AG09319 (cell line): Measurements from ENCODE around the gene DNAL1.

Experiments
- DNase-seq: peaks from one replicate; pipeline ENCODE4 v3.0.0-alpha.2; 2010; ENCODE audit warnings: low read depth; ENCODE audit errors: extremely low read depth
- TF ChIP-seq, protein P1 (sequence below): IDR thresholded peaks from 2 replicates; pipeline ENCODE4 v1.5.1; 2011; ENCODE audit warnings: low read depth, mild to moderate bottlenecking, inconsistent platforms, low read length, moderate library complexity

The DNAL1 gene

DNA sequence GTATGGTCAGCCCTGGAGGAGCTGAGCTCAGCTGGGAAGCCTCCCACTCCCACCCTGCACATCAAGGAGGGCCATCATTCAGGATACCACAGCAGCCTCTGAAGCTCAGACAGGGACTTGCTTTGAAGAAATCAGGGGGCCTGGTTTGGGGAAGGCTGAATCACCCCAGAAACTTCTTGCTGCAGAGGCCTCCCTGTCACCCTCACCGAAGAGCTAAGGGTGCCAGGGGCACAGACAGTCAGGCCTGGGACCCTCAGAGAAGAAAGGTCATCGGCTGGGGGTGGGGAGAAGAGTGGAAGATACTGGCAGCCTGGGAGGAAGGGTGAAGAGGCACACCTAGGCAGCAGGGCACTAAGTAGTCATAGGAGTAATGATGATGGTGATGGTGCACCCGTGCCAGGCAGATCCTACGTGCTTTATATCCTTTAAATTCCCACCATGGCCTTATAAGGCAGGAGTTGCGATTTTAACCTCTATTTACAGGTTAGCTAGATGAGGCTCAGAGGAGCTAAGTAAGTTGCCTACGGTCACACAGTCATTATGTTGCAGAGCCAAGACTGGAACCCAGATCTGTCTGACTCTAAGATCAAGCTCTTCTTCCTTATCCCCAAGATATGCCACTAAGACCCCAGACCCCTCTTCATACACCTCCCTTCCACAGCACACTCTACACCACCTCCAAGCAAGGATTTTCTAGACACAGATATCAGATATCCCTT, 97.9 kb downstream of the DNAL1 start:
- no peak for DNase-seq
- TF ChIP-seq, protein P1, sequence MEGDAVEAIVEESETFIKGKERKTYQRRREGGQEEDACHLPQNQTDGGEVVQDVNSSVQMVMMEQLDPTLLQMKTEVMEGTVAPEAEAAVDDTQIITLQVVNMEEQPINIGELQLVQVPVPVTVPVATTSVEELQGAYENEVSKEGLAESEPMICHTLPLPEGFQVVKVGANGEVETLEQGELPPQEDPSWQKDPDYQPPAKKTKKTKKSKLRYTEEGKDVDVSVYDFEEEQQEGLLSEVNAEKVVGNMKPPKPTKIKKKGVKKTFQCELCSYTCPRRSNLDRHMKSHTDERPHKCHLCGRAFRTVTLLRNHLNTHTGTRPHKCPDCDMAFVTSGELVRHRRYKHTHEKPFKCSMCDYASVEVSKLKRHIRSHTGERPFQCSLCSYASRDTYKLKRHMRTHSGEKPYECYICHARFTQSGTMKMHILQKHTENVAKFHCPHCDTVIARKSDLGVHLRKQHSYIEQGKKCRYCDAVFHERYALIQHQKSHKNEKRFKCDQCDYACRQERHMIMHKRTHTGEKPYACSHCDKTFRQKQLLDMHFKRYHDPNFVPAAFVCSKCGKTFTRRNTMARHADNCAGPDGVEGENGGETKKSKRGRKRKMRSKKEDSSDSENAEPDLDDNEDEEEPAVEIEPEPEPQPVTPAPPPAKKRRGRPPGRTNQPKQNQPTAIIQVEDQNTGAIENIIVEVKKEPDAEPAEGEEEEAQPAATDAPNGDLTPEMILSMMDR, result no peak

DNA sequence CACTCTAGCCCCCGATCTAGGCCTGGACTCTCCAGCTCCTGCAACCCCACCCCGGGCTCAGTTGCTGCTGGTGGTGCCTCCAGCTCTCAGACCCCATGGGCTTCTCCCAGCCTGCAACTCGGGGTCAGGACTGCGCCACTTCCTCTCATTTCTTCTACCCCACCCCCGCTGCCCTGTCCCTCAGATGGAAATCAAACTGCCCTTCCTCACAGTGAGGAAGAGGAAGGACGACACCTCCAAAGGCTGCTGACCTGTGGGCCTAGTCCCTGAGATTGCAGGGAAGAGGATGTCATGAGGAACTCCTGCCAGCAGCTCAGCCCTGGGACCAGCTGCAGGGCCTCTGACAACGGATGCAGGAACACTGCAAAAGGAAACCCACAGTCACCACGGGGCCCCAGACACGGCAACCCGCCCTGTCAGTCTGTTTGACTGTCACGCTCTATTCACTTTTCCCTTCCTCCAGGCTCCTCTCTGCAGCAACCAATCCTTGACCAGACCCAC, 98.7 kb downstream of the DNAL1 start:
- DNase-seq, result no peak

GRCh38 chr14:73744175-73744867, 99.5 kb downstream of the DNAL1 start:
- TF ChIP-seq, protein P1, result no peak
- DNase-seq, result no peak

More for the DNA sequence above, 98.7 kb downstream of the DNAL1 start:
- TF ChIP-seq, protein P1, result no peak

- DNase-seq, result no peak
- TF ChIP-seq, protein P1, result no peak
Observed at GRCh38 chr14:73744874-73745529, 100.2 kb downstream of the DNAL1 start.

- DNase-seq, result no peak
Observed at GRCh38 chr14:73745571-73746519, 101.1 kb downstream of the DNAL1 start.

DNA sequence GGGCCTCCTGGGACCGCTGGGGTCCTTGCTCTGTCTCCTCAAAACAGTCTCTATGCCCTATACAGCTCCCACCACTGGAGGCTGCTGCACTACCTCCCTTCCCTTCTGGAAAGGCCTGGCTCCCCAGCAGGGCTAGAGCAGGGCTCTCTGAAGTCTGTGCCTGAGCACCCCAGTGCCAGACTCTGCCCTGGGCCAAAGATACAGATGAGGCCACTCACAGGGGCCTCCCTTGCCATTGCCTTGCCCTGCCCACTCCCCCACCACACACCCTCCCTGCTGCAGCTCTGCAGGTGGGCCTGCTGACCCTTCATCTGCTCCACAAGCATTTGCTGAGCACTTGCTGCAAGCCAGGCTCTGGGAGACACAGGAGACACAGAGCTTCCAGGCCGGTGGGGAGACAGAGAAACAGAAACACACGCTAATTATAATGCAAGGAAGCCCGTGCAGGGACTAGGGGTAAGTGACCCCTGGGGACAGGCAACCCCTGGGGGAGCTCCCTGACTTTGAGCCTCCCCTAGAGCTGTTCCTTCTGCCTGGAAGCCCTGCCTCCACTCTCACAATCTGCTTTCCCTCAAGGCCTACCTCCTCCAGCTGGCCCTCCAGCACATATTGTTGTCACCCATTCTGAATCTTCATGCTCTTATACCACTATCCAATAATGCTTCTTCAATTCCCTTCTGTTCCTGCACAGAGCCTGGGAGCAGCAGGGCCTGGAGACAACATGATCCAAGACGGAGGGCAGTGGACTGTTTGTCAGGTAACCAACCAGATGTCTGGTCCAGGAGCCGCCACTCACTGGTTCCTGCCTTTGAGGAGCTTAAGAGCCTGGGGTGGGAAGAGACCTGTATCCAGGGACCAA, 102.0 kb downstream of the DNAL1 start:
- TF ChIP-seq, protein P1, result peak; percentile 8
- no peak for DNase-seq

More at GRCh38 chr14:73745571-73746519, 101.1 kb downstream of the DNAL1 start:
- TF ChIP-seq, protein P1, result no peak
